GM19099 (cell line): ENCODE data around the gene AUTS2.

ENCODE experiments used
- POLR2A ChIP-seq: IDR thresholded peaks from 3 replicates; pipeline ENCODE4 v1.6.1; 2011; ENCODE audit warnings: low read depth; ENCODE audit not compliant: insufficient read length; ENCODE audit errors: extremely low read depth

AUTS2 gene

GRCh38 chr7:70383066-70383782, 784.9 kb downstream of the AUTS2 start:
- TF ChIP-seq POLR2A: no peak

- no peak for TF ChIP-seq POLR2A
Observed at GRCh38 chr7:70384024-70384423, 785.7 kb downstream of the AUTS2 start.

- TF ChIP-seq POLR2A: no peak
Observed at GRCh38 chr7:70384891-70385290, 786.6 kb downstream of the AUTS2 start.

DNA sequence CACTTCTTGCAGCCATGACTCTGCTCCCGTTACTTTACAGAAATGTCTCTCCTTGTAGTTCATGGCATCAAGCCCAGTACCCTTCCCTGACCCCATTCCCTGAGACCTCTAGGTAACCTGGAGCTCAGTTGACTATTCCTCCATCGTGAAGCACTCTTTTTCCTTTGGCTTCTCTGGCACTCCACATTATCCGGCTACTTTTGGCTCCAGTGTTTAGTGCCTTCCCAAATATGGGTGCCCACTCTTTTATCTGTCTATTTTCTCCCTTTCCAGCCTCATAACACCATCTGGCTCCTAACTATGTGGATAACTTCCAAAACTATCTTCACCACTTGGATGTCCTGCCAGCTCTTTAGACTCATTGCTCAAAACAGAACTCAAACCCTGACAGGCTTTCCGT, 788.9 kb downstream of the AUTS2 start:
- no peak for TF ChIP-seq POLR2A

DNA sequence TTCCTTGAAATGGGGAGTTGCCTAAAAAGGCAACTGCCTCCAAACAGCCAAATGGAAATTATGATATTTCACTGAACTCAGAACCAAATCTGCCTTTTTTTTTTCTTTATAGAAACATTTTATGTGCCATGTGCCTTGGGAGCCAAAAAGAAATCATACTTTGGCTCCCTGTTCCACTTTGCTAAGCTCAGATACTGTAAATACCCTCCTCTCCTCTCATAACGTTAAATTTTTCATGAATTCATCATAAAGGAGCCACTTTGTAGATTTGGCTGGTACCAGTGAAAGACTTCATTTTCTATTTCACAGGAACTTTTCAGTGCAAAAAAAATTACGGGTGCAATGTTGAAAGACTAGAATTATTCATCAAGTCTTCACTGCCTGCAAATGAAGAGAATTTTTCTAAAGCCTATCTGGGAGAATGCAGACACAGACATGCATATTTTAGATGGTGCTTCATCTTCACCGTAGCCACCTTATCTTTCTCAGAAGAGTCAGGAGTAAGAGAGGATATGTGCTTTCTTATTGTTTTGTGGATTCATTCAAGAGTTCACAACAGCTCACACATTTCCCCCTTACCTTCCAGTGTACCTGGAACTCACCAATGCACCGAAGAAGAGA, 791.4 kb downstream of the AUTS2 start:
- TF ChIP-seq POLR2A: no peak

DNA sequence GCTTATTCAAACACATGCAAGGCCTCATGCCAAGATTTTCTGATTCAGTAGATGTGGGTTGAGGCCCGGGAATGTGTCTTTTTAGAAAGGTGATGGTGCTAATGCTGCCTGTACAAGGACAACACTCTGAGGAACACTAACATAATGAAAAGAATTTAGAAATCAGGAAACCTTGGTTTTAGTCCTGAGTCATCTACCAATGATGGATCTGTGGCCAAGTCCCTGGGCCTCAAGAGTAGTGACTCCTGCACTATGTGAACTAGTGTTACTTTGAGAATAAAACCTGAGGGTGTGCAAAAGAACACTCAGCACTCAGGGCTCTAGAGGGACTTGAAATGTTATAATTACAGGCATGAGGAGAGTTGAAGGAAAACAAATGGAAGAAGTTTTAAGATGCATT, 792.0 kb downstream of the AUTS2 start:
- no peak for TF ChIP-seq POLR2A

DNA sequence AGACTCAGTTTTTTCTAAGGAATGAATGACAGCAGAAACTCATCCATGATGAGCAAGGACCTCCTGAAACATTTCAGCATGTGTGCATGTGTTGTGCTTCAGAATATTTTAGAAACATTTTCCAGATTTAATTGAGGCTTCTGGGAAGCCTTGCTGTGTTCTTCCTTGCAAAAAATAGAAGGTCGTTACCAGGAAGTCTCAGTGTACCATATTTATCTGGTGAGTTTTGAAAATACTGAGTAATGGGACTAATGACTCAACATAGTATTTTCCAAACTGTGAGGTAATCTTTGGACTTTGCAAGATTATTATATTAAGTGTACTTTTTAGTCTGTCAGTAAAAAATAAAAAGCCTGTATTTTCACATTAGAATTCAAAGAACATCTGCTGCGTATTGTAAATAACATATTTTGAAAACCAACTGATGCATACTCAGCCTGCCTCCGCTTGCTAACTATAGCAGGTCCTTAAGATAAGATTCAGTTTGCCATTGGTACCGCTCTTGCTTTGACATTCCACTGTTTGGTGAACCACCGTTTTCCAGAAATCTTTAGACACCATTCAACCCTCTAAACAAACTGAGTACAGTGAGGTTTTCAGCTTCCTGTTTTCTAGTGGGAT, 794.1 kb downstream of the AUTS2 start:
- TF ChIP-seq POLR2A: no peak

DNA sequence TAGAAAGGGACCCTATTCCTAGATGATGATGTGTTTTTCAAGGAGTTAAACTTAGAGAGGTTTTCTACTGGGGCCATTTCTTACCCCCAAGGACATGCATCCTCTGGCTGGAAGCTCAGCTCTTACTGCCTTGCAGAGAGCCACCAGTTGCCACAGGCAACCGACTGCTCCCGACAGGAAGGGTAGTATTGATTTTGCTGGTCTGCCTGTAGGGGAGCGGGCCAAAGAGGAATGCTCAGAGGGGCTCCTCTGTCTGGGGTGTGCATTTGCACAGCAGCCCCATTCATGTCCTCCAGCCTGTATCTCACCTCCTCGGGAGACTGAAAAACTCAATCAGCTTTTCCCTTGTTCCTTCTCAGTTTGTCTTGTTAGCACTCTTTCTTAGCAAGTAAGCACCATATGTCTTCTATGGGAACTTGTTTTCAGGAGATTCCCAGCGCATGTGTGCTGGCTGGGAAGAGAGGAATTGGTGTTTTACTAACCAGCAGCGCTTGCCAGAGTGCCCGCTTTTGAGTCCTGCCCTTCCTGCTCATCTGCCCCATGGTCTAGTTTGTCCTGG, 794.7 kb downstream of the AUTS2 start:
- no peak for TF ChIP-seq POLR2A

GRCh38 chr7:70393956-70394355, 795.7 kb downstream of the AUTS2 start:
- TF ChIP-seq POLR2A: no peak

GRCh38 chr7:70400829-70401380, 802.6 kb downstream of the AUTS2 start:
- no peak for TF ChIP-seq POLR2A

- no peak for TF ChIP-seq POLR2A
Observed at GRCh38 chr7:70402069-70402468, 803.8 kb downstream of the AUTS2 start.

DNA sequence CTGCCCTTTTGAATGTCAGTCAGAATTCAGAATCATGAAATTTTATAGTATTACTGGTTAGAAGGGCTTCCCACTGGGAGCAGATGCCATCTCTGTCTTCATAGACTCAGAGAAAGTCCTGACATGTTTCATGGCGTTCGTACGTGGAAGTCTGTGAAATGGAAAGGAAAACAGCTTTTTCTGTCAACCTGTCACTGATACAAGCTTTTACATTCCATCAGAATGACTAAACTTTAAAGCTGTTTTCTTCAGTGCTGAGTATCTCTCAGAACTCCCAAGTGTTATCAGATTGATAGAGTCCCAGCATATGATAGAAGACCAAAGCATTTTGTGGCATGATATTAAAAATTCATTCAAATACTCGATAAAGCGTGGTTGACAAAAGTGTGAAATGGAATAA, 807.0 kb downstream of the AUTS2 start:
- TF ChIP-seq POLR2A: no peak

- no peak for TF ChIP-seq POLR2A
Observed at GRCh38 chr7:70406186-70406949, 808.1 kb downstream of the AUTS2 start.

DNA sequence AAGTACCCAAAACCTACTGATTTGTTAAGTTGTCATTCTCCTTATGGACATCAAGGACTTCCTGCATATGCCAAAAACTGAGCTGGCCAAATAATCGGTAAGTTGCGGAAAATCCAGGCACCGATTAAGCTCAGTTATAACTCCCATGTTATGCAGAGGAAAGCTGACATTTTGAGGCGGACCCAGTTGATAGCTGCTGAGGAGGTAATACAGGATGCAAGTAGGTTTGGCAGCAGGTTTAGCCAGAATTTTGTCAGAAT, 808.6 kb downstream of the AUTS2 start:
- TF ChIP-seq POLR2A: no peak

- TF ChIP-seq POLR2A: no peak
Observed at GRCh38 chr7:70408477-70408876, 810.2 kb downstream of the AUTS2 start.
